Measurements from ENCODE around the gene KCNQ2.

DNA sequence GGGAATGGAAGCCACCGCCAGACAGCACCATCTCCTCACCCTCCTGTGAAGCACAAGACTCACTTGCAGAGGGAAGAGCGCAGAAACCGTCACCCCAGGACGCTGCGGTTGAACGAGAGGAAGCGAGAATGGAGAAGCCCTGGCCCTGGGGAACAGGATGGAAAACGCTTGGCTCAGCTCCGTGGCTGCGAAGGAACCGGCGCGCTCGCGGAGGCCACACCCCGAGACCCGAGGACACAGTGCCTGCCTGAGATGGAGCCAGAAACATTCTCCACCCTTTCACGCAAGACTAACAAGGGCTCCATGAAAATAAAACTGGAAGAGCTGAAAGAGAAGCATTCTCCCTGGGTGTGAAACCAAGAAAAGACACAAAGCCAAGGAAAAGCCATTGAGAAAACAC is 86.0 kb downstream of the KCNQ2 start:
- TF ChIP-seq, protein P1, sequence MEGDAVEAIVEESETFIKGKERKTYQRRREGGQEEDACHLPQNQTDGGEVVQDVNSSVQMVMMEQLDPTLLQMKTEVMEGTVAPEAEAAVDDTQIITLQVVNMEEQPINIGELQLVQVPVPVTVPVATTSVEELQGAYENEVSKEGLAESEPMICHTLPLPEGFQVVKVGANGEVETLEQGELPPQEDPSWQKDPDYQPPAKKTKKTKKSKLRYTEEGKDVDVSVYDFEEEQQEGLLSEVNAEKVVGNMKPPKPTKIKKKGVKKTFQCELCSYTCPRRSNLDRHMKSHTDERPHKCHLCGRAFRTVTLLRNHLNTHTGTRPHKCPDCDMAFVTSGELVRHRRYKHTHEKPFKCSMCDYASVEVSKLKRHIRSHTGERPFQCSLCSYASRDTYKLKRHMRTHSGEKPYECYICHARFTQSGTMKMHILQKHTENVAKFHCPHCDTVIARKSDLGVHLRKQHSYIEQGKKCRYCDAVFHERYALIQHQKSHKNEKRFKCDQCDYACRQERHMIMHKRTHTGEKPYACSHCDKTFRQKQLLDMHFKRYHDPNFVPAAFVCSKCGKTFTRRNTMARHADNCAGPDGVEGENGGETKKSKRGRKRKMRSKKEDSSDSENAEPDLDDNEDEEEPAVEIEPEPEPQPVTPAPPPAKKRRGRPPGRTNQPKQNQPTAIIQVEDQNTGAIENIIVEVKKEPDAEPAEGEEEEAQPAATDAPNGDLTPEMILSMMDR (IDR thresholded peaks at IDR 0.05; ENCODE audit: borderline replicate concordance, extremely low read depth, low read length, poor library complexity, severe bottlenecking) = no peak
- no peak for TF ChIP-seq EZH2 (IDR thresholded peaks at IDR 0.05; ENCODE audit: borderline replicate concordance, low read depth, low read length, severe bottlenecking)

Data from DND-41 (cell line).